Measurements from ENCODE around the gene RAPGEF5.

The RAPGEF5 gene

DNA sequence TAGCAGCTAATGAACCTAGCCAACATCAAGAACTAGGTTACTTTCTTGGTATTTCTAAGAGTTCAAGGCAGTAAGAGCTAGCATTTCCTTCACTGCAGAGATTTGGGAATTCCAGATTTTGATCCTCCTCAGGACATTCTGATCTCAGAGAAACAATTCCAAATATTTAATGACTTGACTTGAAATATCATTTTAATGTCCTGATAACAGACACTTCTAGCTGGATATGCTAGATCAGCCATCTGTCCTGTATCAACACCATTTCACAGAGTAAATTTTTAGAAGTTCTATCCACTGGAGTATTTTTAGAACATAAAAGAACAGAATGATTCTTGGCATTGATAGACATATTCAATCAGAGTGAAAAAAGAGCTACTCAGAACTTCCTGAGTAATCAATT, 151.3 kb downstream of the RAPGEF5 start:
- TF ChIP-seq, protein P1, sequence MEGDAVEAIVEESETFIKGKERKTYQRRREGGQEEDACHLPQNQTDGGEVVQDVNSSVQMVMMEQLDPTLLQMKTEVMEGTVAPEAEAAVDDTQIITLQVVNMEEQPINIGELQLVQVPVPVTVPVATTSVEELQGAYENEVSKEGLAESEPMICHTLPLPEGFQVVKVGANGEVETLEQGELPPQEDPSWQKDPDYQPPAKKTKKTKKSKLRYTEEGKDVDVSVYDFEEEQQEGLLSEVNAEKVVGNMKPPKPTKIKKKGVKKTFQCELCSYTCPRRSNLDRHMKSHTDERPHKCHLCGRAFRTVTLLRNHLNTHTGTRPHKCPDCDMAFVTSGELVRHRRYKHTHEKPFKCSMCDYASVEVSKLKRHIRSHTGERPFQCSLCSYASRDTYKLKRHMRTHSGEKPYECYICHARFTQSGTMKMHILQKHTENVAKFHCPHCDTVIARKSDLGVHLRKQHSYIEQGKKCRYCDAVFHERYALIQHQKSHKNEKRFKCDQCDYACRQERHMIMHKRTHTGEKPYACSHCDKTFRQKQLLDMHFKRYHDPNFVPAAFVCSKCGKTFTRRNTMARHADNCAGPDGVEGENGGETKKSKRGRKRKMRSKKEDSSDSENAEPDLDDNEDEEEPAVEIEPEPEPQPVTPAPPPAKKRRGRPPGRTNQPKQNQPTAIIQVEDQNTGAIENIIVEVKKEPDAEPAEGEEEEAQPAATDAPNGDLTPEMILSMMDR (IDR thresholded peaks at IDR 0.05; ENCODE audit: control extremely low read depth, extremely low read depth, low read depth, missing control alignments), result no peak
- POLR2A ChIA-PET, result no interaction called here
- CTCF ChIA-PET, result interaction anchor here (1.3 to 1.7 kb wide), 5 partner anchors 10 to 107 kb away, joined by 3 to 5 read pairs (median 3); no protein-coding TSS in a partner anchor
- DNase-seq (ENCODE audit: extremely low spot score), result no peak

DNA sequence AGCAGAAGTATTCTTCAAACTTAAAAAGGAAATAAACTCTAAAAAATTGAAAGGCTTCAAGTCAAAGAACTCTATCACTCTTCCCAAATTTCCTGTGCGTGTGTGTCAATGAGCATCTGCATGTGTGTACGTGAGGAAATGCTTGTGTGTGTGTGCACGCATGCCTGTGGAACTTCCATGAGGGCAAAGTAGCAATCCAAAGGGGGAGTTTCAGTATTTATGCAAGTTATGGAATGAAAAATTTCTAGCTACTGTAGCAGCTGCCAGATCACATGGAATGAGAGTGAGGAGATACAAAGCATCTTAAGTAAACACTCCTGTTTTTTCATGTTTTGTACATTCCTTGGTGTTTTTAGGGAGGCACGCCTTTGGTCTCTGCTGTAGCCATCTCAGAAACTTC, 152.6 kb downstream of the RAPGEF5 start:
- no peak for DNase-seq (ENCODE audit: extremely low spot score)
- POLR2A ChIA-PET, result no interaction called here
- CTCF ChIA-PET, result interaction anchor here (1.3 kb wide), 1 partner anchor 51 kb away, joined by 3 read pairs; no protein-coding TSS in a partner anchor
- TF ChIP-seq, protein P1 (IDR thresholded peaks at IDR 0.05; ENCODE audit: control extremely low read depth, extremely low read depth, low read depth, missing control alignments), result no peak

DNA sequence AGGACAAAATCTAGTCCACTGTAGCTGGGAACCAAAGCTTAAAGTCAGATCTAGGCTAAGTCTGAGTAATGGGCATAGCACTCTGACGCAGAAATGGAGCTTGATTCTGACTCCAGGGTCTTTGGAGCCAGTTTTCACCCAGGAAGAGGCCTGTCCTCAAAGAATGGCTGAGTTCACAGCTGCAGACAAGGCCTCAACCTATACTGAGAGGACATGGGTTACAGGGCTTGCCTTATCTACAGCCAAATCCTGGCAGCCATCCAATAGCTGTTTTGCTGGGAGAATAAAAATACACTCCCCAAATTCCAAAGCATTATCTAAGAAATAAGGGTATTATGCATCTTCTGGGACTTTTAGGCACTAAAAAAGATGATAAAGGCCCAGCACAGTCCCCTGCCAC, 154.8 kb downstream of the RAPGEF5 start:
- TF ChIP-seq, protein P1 (IDR thresholded peaks at IDR 0.05; ENCODE audit: control extremely low read depth, extremely low read depth, low read depth, missing control alignments), result no peak
- CTCF ChIA-PET, result no interaction called here
- no peak for DNase-seq (ENCODE audit: extremely low spot score)
- POLR2A ChIA-PET, result no interaction called here

DNA sequence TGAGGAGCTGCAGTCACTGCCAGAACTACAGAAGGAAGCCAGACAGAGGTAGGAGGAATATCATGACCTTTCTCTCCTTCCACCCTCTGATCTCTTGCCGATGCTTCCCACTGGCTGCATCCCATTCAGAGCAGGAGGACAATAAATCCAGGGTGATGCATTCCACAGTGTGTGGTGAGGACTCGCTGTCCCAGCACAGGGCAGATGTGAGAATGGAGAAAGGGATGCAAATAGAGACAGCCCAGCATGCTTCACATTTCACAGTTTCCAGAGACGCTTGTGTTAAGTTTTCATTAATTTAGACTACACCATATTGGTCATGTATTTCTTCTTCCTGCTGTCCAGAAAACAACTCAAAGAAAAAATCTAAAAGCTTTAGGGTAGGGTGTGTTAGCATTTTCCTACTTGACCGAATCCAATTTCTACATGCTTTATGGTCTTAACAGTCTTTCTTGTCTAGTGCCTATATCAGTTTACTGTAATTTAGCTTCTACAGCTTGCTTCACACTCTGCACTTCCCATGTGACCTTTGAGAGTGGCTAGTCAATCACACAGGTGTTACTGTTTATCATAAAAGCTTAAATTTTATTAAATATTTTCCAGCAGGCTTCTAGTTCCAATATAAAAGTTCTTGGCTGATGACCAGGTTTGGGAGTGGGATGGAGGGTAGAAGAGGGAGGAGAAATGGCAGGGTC, 155.6 kb downstream of the RAPGEF5 start:
- DNase-seq (ENCODE audit: extremely low spot score), result no peak
- CTCF ChIA-PET, result interaction anchor here (1.1 kb wide), 1 partner anchor 26 kb away, joined by 4 read pairs; no protein-coding TSS in a partner anchor
- POLR2A ChIA-PET, result no interaction called here
- TF ChIP-seq, protein P1 (IDR thresholded peaks at IDR 0.05; ENCODE audit: control extremely low read depth, extremely low read depth, low read depth, missing control alignments), result no peak

DNA sequence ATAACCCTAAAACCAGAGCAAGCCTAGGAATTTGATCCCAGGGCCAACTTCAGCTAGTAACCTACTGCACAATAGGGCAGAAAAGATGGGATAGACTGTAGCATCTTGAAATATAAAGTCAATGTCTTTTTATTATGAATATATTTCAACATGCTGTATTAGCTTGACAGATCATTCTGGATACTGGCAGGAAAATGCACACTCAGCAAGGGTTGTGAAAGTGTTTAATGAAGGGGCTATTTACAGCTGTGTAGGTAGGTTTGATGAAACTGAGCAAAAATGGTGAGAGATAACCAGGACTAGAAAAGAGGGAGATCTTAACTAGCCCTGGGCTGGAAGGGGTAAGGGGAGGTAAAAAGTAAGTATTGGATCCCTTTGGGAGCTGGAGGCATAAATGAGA, 156.2 kb downstream of the RAPGEF5 start:
- TF ChIP-seq, protein P1 (IDR thresholded peaks at IDR 0.05; ENCODE audit: control extremely low read depth, extremely low read depth, low read depth, missing control alignments), result no peak
- DNase-seq (ENCODE audit: extremely low spot score), result no peak
- POLR2A ChIA-PET, result no interaction called here
- CTCF ChIA-PET, result interaction anchor here (1.1 kb wide), 1 partner anchor 25 kb away, joined by 4 read pairs; no protein-coding TSS in a partner anchor

DNA sequence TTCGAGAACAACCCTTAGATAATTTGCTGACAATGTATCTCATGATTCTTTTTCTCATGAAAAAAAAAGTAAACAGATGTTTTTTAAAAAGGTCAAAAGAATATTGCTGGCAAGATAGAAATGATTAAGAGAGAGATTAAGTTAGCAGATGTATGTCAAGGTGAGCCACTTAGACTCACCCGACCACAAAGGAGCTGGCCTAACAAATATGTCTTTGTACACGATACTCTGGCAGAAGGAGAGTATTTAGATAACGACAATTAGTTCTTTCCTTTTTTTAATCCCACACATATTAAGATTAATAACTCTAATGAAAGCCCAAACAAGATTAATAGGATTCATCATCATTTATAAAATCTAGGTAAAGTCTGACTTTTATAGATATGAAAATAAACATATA, 156.7 kb downstream of the RAPGEF5 start:
- TF ChIP-seq, protein P1 (IDR thresholded peaks at IDR 0.05; ENCODE audit: control extremely low read depth, extremely low read depth, low read depth, missing control alignments), result no peak
- DNase-seq (ENCODE audit: extremely low spot score), result no peak
- POLR2A ChIA-PET, result no interaction called here
- CTCF ChIA-PET, result interaction anchor here (1.1 kb wide), 1 partner anchor 25 kb away, joined by 4 read pairs; no protein-coding TSS in a partner anchor
